K562 (cell line): Measurements from ENCODE around the gene FARSA. TPM values are rescaled to one million over a fixed set of nuclear protein-coding genes. Genes with fewer than 3 reads are reported as not detected.

Source experiments
- ATAC-seq: fragments of 200-7000 bp; cut with Tn5 transposase; 3 replicates; pipeline ENCODE4 v1.9.1; 2020; ENCODE audit warnings: moderate library complexity
- BruUV-seq: library from RNA; stranded (reverse); fragments of 400-500 nt; replicated peaks from 2 replicates; lab custom pipeline; 2021; lab: Mats Ljungman, UMichigan
- CTCF ChIA-PET: fragments of 300-600 bp; formaldehyde crosslinking; extraction: SDS; loops from one replicate; lab custom pipeline; 2021; ENCODE audit warnings: low intra/inter-chr PET ratio; lab: Yijun Ruan, JAX
- POLR2A ChIA-PET: fragments of 300-600, 350-650 bp; sonication (Branson Sonifier 250); formaldehyde crosslinking; extraction: SDS; loops from one replicate; lab custom pipeline; 2021; ENCODE audit warnings: antibody characterized with exemption, inconsistent platforms; lab: Yijun Ruan, JAX
- DNase-seq, 4 experiments: peaks; one replicate each; pipeline versions ENCODE4 v3.0.0 to v3.0.0-alpha.2; 2011 to 2018; ENCODE audit warnings: low spot score in 3 of 4, mixed read lengths in 3 of 4; ENCODE audit errors: extremely low read depth in 1 of 4
- FAIRE-seq: peaks from 2 replicates; lab custom pipeline; 2011; peaks lifted over from hg19 to GRCh38; lab: Jason Lieb, UNC
- H2AFZ ChIP-seq: 2 replicates; pipeline ENCODE4 v1.6.0; 2011; ENCODE audit warnings: low read depth, low read length, control low read depth, inconsistent platforms
- H3K27ac ChIP-seq: fragments of 200-600 bp; 3 replicates; pipeline ENCODE4 v1.8.0; 2011; ENCODE audit warnings: low read depth, mild to moderate bottlenecking, control low read depth, inconsistent platforms, low read length, moderate library complexity, mixed read lengths; ENCODE audit errors: extremely low read depth
- H3K27me3 ChIP-seq, 2 experiments: fragments of 300-600 bp in 1 of 2; 2 replicates in 1 of 2; 3 replicates in 1 of 2; pipeline versions ENCODE4 v1.6.0 to v1.8.0; 2011; ENCODE audit warnings: inconsistent platforms in 2 of 2, low read length in 2 of 2, mild to moderate bottlenecking in 1 of 2, mixed read lengths in 1 of 2, moderate library complexity in 1 of 2; ENCODE audit not compliant: control insufficient read depth in 2 of 2, insufficient read depth in 2 of 2
- H3K36me3 ChIP-seq: fragments of 300-600 bp; 3 replicates; pipeline ENCODE4 v1.8.0; 2011; ENCODE audit warnings: mild to moderate bottlenecking, low read length, inconsistent platforms; ENCODE audit not compliant: control insufficient read depth, insufficient read depth
- H3K4me1 ChIP-seq, 2 experiments: fragments of 200-600 bp in 1 of 2; replicated peaks in 1 of 2; 2 replicates in 1 of 2; 3 replicates in 1 of 2; pipeline versions ENCODE4 v1.5.1 to v1.8.0; 2011; ENCODE audit warnings: inconsistent platforms in 2 of 2, low read length in 2 of 2, mild to moderate bottlenecking in 1 of 2, mixed read lengths in 1 of 2, moderate library complexity in 1 of 2; ENCODE audit not compliant: control insufficient read depth in 2 of 2, insufficient read depth in 2 of 2
- H3K4me2 ChIP-seq: 2 replicates; pipeline ENCODE4 v1.6.1; 2011; ENCODE audit warnings: low read length, control low read depth, inconsistent platforms, mixed read lengths; ENCODE audit not compliant: insufficient read depth
- H3K4me3 ChIP-seq: fragments of 200-600 bp; sonication (generic), shearing (Covaris generic); 2 replicates; pipeline ENCODE4 v1.5.1; 2016; ENCODE audit warnings: control low read depth, inconsistent platforms
- H3K79me2 ChIP-seq: fragments of 200-600 bp; 3 replicates; pipeline ENCODE4 v1.8.0; 2011; ENCODE audit warnings: low read length, inconsistent platforms; ENCODE audit not compliant: control insufficient read depth, insufficient read depth
- H3K9ac ChIP-seq, 2 experiments: 2 replicates each; pipeline versions ENCODE4 v1.6.0 to v1.6.1; 2011; ENCODE audit warnings: low read depth in 2 of 2, low read length in 2 of 2, control low read depth in 1 of 2, inconsistent platforms in 1 of 2, mild to moderate bottlenecking in 1 of 2, mixed read lengths in 1 of 2; ENCODE audit not compliant: insufficient read depth in 1 of 2
- H3K9me1 ChIP-seq: one replicate; pipeline ENCODE4 v1.6.0; 2011; ENCODE audit warnings: inconsistent platforms, mild to moderate bottlenecking, low read length, moderate library complexity; ENCODE audit not compliant: control insufficient read depth, insufficient read depth
- H3K9me3 ChIP-seq: replicated peaks from 2 replicates; pipeline ENCODE4 v1.5.1; 2011; ENCODE audit warnings: low read depth, low read length, inconsistent platforms; ENCODE audit not compliant: control insufficient read depth, insufficient read depth
- H4K20me1 ChIP-seq: replicated peaks from 2 replicates; pipeline ENCODE4 v1.6.1; 2011; ENCODE audit warnings: low read length, inconsistent platforms, mixed read lengths; ENCODE audit not compliant: control insufficient read depth, insufficient read depth
- ARID2 ChIP-seq: fragments of 450-650 bp; IDR thresholded peaks from 2 replicates; pipeline ENCODE4 v1.6.1; 2017; ENCODE audit warnings: antibody characterized with exemption, mild to moderate bottlenecking
- COPS2 ChIP-seq: fragments of 450-650 bp; conservative IDR thresholded peaks from 2 replicates; pipeline ENCODE4 v1.6.1; 2016; ENCODE audit warnings: mild to moderate bottlenecking, moderate library complexity
- CXXC5 ChIP-seq: fragments of 250-450 bp; sonication (Bioruptor Pico); IDR thresholded peaks from 2 replicates; pipeline ENCODE4 v1.8.0; 2022; ENCODE audit warnings: inconsistent platforms, mild to moderate bottlenecking, moderate library complexity
- ERF ChIP-seq: fragments of 450-650 bp; formaldehyde crosslinking; IDR thresholded peaks from 2 replicates; pipeline ENCODE4 v1.4.0; 2020; ENCODE audit warnings: mild to moderate bottlenecking, mixed read lengths
- ILF3 ChIP-seq: fragments of 450-650 bp; IDR thresholded peaks from 2 replicates; pipeline ENCODE4 v1.6.1; 2018; ENCODE audit warnings: antibody characterized with exemption, mild to moderate bottlenecking, moderate library complexity, borderline replicate concordance
- NFE2L1 ChIP-seq: fragments of 450-650 bp; IDR thresholded peaks from 2 replicates; pipeline ENCODE4 v1.6.1; 2016; ENCODE audit warnings: missing genetic modification characterization, low read depth, mild to moderate bottlenecking, missing compliant biosample characterization, moderate library complexity, borderline replicate concordance
- NFYB ChIP-seq: IDR thresholded peaks from 2 replicates; pipeline ENCODE4 v1.6.1; 2011; ENCODE audit warnings: mild to moderate bottlenecking, moderate library complexity; ENCODE audit not compliant: insufficient read length; ENCODE audit errors: extremely low read depth
- SMARCE1 ChIP-seq: fragments of 450-650 bp; IDR thresholded peaks from 2 replicates; pipeline ENCODE4 v1.7.1; 2016; ENCODE audit warnings: mild to moderate bottlenecking
- SMC3 ChIP-seq: conservative IDR thresholded peaks from 2 replicates; pipeline ENCODE4 v1.6.1; 2011; ENCODE audit warnings: low read depth, low read length, improper control_type of control experiment; ENCODE audit not compliant: insufficient read depth
- TAL1 ChIP-seq: fragments of 450-650 bp; IDR thresholded peaks from 2 replicates; pipeline ENCODE4 v1.6.1; 2016; ENCODE audit warnings: mild to moderate bottlenecking
- YY1 ChIP-seq, 3 experiments: IDR thresholded peaks; 2 replicates each; pipeline ENCODE4 v1.6.1; 2011; ENCODE audit warnings: low read length in 2 of 3, mild to moderate bottlenecking in 2 of 3, moderate library complexity in 2 of 3, borderline replicate concordance in 1 of 3, control low read depth in 1 of 3, low read depth in 1 of 3; ENCODE audit not compliant: insufficient read depth in 3 of 3, insufficient replicate concordance in 2 of 3, control insufficient read depth in 1 of 3, insufficient read length in 1 of 3; ENCODE audit errors: extremely low read depth in 1 of 3
- ZNF23 ChIP-seq: fragments of 250-450 bp; sonication (Bioruptor Pico); IDR thresholded peaks from 2 replicates; pipeline ENCODE4 v1.4.0; 2020; ENCODE audit warnings: mild to moderate bottlenecking
- ZNF830 ChIP-seq: fragments of 250-450 bp; sonication (Bioruptor Pico); IDR thresholded peaks from 2 replicates; pipeline ENCODE4 v1.5.0; 2021; ENCODE audit warnings: mild to moderate bottlenecking
- WGBS: fragments of 100-300 bp; shearing (Covaris generic); methylation state at CpG from one replicate; pipeline ENCODE4 v1.1.6; 2016; ENCODE audit warnings: low coverage, mixed read lengths; ENCODE audit not compliant: insufficient coverage; ENCODE audit errors: missing lambda C conversion rate; 5-methylcytosine and 5-hydroxymethylcytosine counted together
- in situ Hi-C: fragments of 300-500 bp; cut with MboI; formaldehyde crosslinking; loops from 4 replicates; pipeline ENCODE4 v1.15.0; 2018; ENCODE audit warnings: inconsistent platforms, mixed read lengths
- intact Hi-C: fragments of 100-400 bp; cut with micrococcal nuclease; formaldehyde crosslinking; loops from 2 replicates; pipeline ENCODE4 v1.14.2; 2022
- polyA plus RNA-seq, 8 experiments: library from polyadenylated mRNA; depleted of rRNA in 4 of 8; stranded (reverse) in 5 of 8; unstranded in 3 of 8; fragments of >200 nt; fragmentation: Nextera tagmentation in 2 of 8; fragmentation: Illumina TruSeq in 1 of 8; extraction: Ambion mirVana in 2 of 8; extraction: Trizol in 1 of 8; gene quantifications; 2 replicates each; pipeline versions ENCODE4 v1.2.1 to v1.2.3, GENCODE V29; 2011 to 2014; ENCODE audit warnings: inconsistent platforms in 1 of 8, missing spikeins in 1 of 8
- total RNA-seq, 7 experiments: library from RNA; depleted of rRNA in 6 of 7; stranded (reverse); fragments of >200 nt in 6 of 7; fragmentation: Illumina TruSeq in 2 of 7; extraction: Trizol in 2 of 7; gene quantifications; 2 replicates each; pipeline versions ENCODE4 v1.2.1 to v1.2.3, GENCODE V29; 2011 to 2021; ENCODE audit warnings: low replicate concordance in 1 of 7
- TF ChIP-seq, protein P1 (sequence below): fragments of 450-650 bp; formaldehyde crosslinking; IDR thresholded peaks from 2 replicates; pipeline ENCODE4 v1.4.0; 2020; ENCODE audit warnings: mild to moderate bottlenecking
- TF ChIP-seq, protein P2 (sequence below): fragments of 450-650 bp; conservative IDR thresholded peaks from 2 replicates; pipeline ENCODE4 v1.6.1; 2016; ENCODE audit warnings: missing genetic modification characterization, low read depth, mild to moderate bottlenecking, control low read depth, missing compliant biosample characterization
- TF ChIP-seq, protein P3 (sequence below): fragments of 150-350 bp; IDR thresholded peaks from 2 replicates; pipeline ENCODE4 v1.6.1; 2014; ENCODE audit warnings: low read depth, mild to moderate bottlenecking, low read length, borderline replicate concordance

Gene FARSA
- total and polyA plus RNA-seq, 9 of the 15 experiments (the other 6 are each of a cell fraction or from before 2014, with no cell fraction given), result 25.2 to 237 (median 89.6) TPM

DNA sequence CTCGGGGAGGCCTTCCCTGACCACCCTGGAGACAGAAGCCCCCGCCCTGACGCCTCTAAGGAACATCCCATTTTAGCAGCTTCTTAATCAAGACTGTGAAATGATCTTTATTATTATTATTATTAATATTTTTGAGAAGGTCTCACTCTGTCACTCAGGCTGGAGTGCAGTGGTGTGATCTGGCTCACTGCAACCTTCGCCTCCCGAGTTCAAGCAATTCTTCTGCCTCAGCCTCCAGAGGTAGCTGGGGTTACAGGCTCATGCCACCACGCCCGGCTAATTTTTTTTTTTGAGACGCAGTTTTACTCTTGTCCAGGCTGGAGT is 32.3 kb upstream of the FARSA start:
- no peak; the same call in 2 of the 3 replicates for ATAC-seq
- BruUV-seq, result no TSS peak
- H3K27me3 ChIP-seq, result no peaks in the 10 kb centered on the region
- peak overlapping the region; percentile 91 to 94; a peak in 3 of 4 replicates for H3K9ac ChIP-seq
- FAIRE-seq, result no peak
- peak overlapping the region; percentile 100 for H2AFZ ChIP-seq
- ChIA-PET POLR2A (interaction anchor here (0.6 to 1.7 kb wide), 16 partner anchors 10 to 583 kb away, joined by 3 to 18 read pairs (median 4); partner anchors contain the start of gene GADD45GIP1), CTCF (interaction anchor here (0.5 to 2.9 kb wide), 12 partner anchors 15 to 463 kb away, joined by 3 to 46 read pairs (median 6); no protein-coding TSS in a partner anchor)
- H3K4me3 ChIP-seq, result peak overlapping the region; percentile 64
- intact Hi-C loops (loop anchor here (5.0 kb wide), 1 partner anchor 78 kb away; the partner anchor contains the start of gene KLF1), in situ Hi-C loops (loop anchor here (5.0 kb wide), 1 partner anchor 282 kb away; no protein-coding TSS in a partner anchor)
- no peaks in the 10 kb centered on the region for H4K20me1 ChIP-seq
- 0 out of 3 replicates have a peak, but pooled peaks cover 2% of the 10 kb centered on the region for H3K79me2 ChIP-seq
- DNase-seq, result no peak
- H3K4me2 ChIP-seq, result peak overlapping the region; percentile 98
- peaks cover 9 to 24% of the 10 kb centered on the region in 2 experiments; a peak in 4 of 5 replicates for H3K4me1 ChIP-seq
- no peaks in the 10 kb centered on the region for H3K9me3 ChIP-seq
- H3K27ac ChIP-seq, result peak overlapping the region; percentile 92
- peaks cover 5% of the 10 kb centered on the region for H3K9me1 ChIP-seq
- WGBS, result 47% methylated on average over 6 of the region's 8 CpGs
- no peaks in the 10 kb centered on the region for H3K36me3 ChIP-seq
- TF ChIP-seq, protein P1, sequence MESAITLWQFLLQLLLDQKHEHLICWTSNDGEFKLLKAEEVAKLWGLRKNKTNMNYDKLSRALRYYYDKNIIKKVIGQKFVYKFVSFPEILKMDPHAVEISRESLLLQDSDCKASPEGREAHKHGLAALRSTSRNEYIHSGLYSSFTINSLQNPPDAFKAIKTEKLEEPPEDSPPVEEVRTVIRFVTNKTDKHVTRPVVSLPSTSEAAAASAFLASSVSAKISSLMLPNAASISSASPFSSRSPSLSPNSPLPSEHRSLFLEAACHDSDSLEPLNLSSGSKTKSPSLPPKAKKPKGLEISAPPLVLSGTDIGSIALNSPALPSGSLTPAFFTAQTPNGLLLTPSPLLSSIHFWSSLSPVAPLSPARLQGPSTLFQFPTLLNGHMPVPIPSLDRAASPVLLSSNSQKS (CRISPR knock-in tag), result no peak
- no peak for TF ChIP-seq TAL1
- TF ChIP-seq, protein P2, sequence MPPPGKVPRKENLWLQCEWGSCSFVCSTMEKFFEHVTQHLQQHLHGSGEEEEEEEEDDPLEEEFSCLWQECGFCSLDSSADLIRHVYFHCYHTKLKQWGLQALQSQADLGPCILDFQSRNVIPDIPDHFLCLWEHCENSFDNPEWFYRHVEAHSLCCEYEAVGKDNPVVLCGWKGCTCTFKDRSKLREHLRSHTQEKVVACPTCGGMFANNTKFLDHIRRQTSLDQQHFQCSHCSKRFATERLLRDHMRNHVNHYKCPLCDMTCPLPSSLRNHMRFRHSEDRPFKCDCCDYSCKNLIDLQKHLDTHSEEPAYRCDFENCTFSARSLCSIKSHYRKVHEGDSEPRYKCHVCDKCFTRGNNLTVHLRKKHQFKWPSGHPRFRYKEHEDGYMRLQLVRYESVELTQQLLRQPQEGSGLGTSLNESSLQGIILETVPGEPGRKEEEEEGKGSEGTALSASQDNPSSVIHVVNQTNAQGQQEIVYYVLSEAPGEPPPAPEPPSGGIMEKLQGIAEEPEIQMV (tag), result no peak
- TF ChIP-seq, protein P3, sequence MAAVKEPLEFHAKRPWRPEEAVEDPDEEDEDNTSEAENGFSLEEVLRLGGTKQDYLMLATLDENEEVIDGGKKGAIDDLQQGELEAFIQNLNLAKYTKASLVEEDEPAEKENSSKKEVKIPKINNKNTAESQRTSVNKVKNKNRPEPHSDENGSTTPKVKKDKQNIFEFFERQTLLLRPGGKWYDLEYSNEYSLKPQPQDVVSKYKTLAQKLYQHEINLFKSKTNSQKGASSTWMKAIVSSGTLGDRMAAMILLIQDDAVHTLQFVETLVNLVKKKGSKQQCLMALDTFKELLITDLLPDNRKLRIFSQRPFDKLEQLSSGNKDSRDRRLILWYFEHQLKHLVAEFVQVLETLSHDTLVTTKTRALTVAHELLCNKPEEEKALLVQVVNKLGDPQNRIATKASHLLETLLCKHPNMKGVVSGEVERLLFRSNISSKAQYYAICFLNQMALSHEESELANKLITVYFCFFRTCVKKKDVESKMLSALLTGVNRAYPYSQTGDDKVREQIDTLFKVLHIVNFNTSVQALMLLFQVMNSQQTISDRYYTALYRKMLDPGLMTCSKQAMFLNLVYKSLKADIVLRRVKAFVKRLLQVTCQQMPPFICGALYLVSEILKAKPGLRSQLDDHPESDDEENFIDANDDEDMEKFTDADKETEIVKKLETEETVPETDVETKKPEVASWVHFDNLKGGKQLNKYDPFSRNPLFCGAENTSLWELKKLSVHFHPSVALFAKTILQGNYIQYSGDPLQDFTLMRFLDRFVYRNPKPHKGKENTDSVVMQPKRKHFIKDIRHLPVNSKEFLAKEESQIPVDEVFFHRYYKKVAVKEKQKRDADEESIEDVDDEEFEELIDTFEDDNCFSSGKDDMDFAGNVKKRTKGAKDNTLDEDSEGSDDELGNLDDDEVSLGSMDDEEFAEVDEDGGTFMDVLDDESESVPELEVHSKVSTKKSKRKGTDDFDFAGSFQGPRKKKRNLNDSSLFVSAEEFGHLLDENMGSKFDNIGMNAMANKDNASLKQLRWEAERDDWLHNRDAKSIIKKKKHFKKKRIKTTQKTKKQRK, result no peak
- TF ChIP-seq ERF, result no peak
- TF ChIP-seq NFE2L1 (tag), result no peak
- no peak for TF ChIP-seq ZNF23
- no peak for TF ChIP-seq SMC3
- no peak for TF ChIP-seq ARID2
- TF ChIP-seq ILF3, result no peak
- no peak for TF ChIP-seq CXXC5
- no peak for TF ChIP-seq ZNF830 (CRISPR knock-in tag)
- TF ChIP-seq YY1 (IDR thresholded peaks at IDR 0.05; ENCODE audit: borderline replicate concordance in 1 of 3, control insufficient read depth in 1 of 3, extremely low read depth in 1 of 3, insufficient read depth in 3 of 3, insufficient read length in 1 of 3, insufficient replicate concordance in 2 of 3, low read depth in 1 of 3, low read length in 2 of 3), result no peak
- no peak for TF ChIP-seq NFYB
- no peak for TF ChIP-seq SMARCE1
- no peak for TF ChIP-seq COPS2
